Liver (tissue), 9 donors: ENCODE measurements around the gene ALDH8A1. TPM values are rescaled to one million over a fixed set of nuclear protein-coding genes. Genes with fewer than 3 reads are reported as not detected.
"Not testable (repeated sequence)": the region's sequence is repeated elsewhere in the genome, so short reads cannot be mapped to it uniquely, and the experiment has no call there.

Source experiments
- DNase-seq: peaks from one replicate; pipeline ENCODE4 v3.0.0-alpha.2; 2017; ENCODE audit warnings: low spot score
- H3K27ac ChIP-seq, 2 donors: one replicate each; pipeline ENCODE4 v1.7.0; 2013; ENCODE audit warnings: inconsistent platforms in 2 of 2, low read length in 2 of 2, control low read depth in 1 of 2, low read depth in 1 of 2, mild to moderate bottlenecking in 1 of 2
- H3K27me3 ChIP-seq, 4 donors: one replicate each; pipeline versions ENCODE4 v1.6.1 to v1.7.0; 2013; ENCODE audit warnings: low read length in 3 of 4, inconsistent platforms in 1 of 4, mild to moderate bottlenecking in 1 of 4, moderate library complexity in 1 of 4; ENCODE audit not compliant: control insufficient read depth in 4 of 4, insufficient read depth in 4 of 4
- H3K36me3 ChIP-seq, 4 donors: one replicate each; pipeline versions ENCODE4 v1.6.1 to v1.7.0; 2013; ENCODE audit warnings: low read length in 3 of 4, mild to moderate bottlenecking in 3 of 4, low read depth in 1 of 4, moderate library complexity in 1 of 4; ENCODE audit not compliant: control insufficient read depth in 4 of 4, insufficient read depth in 3 of 4
- H3K4me1 ChIP-seq, 4 donors: one replicate each; pipeline versions ENCODE4 v1.6.1 to v1.7.0; 2013; ENCODE audit warnings: low read length in 3 of 4, mild to moderate bottlenecking in 3 of 4, moderate library complexity in 1 of 4; ENCODE audit not compliant: control insufficient read depth in 4 of 4, insufficient read depth in 4 of 4
- H3K4me3 ChIP-seq, 3 donors: one replicate each; pipeline versions ENCODE4 v1.6.1 to v1.7.0; 2013; ENCODE audit warnings: low read length in 3 of 3, control low read depth in 1 of 3, low read depth in 1 of 3, mild to moderate bottlenecking in 1 of 3
- H3K9ac ChIP-seq, 2 donors: one replicate each; pipeline ENCODE4 v1.7.0; 2013; ENCODE audit warnings: low read length in 2 of 2, mild to moderate bottlenecking in 2 of 2, moderate library complexity in 2 of 2, control low read depth in 1 of 2, low read depth in 1 of 2
- H3K9me3 ChIP-seq, 4 donors: one replicate each; pipeline versions ENCODE4 v1.6.1 to v1.7.0; 2013; ENCODE audit warnings: low read length in 3 of 4; ENCODE audit not compliant: control insufficient read depth in 4 of 4
- EGR1 ChIP-seq, 2 donors: IDR thresholded peaks; 2 replicates each; pipeline ENCODE4 v1.6.1; 2016 to 2018; ENCODE audit warnings: antibody characterized with exemption in 2 of 2, low read depth in 2 of 2
- FOXA1 ChIP-seq: IDR thresholded peaks from 2 replicates; pipeline ENCODE4 v1.6.1; 2016; ENCODE audit warnings: antibody characterized with exemption
- FOXA2 ChIP-seq: IDR thresholded peaks from 2 replicates; pipeline ENCODE4 v1.6.1; 2016; ENCODE audit warnings: antibody characterized with exemption
- GABPA ChIP-seq, 2 donors: IDR thresholded peaks in 1 of 2; conservative IDR thresholded peaks in 1 of 2; 2 replicates each; pipeline ENCODE4 v1.6.1; 2016; ENCODE audit warnings: antibody characterized with exemption in 2 of 2, mild to moderate bottlenecking in 1 of 2, moderate library complexity in 1 of 2
- HNF4A ChIP-seq, 2 donors: conservative IDR thresholded peaks; 2 replicates each; pipeline ENCODE4 v1.6.1; 2016; ENCODE audit warnings: antibody characterized with exemption in 2 of 2, mild to moderate bottlenecking in 2 of 2
- HNF4G ChIP-seq: IDR thresholded peaks from 2 replicates; pipeline ENCODE4 v1.6.1; 2016; ENCODE audit warnings: antibody characterized with exemption
- JUND ChIP-seq, 2 donors: IDR thresholded peaks; 2 replicates each; pipeline ENCODE4 v1.6.1; 2016; ENCODE audit warnings: antibody characterized with exemption in 2 of 2
- NR2F2 ChIP-seq: IDR thresholded peaks from 2 replicates; pipeline ENCODE4 v1.6.1; 2016; ENCODE audit warnings: antibody characterized with exemption
- RAD21 ChIP-seq, 2 donors: IDR thresholded peaks; 2 replicates each; pipeline ENCODE4 v1.6.1; 2016; ENCODE audit warnings: antibody characterized with exemption in 2 of 2, mild to moderate bottlenecking in 2 of 2
- RXRA ChIP-seq, 2 donors: IDR thresholded peaks; 2 replicates each; pipeline ENCODE4 v1.6.1; 2017 to 2018; ENCODE audit warnings: antibody characterized with exemption in 2 of 2, mild to moderate bottlenecking in 1 of 2
- SP1 ChIP-seq: IDR thresholded peaks from 2 replicates; pipeline ENCODE4 v1.6.1; 2018; ENCODE audit warnings: antibody characterized with exemption, mild to moderate bottlenecking
- TAF1 ChIP-seq: conservative IDR thresholded peaks from 2 replicates; pipeline ENCODE4 v1.6.1; 2016; ENCODE audit warnings: antibody characterized with exemption, mild to moderate bottlenecking
- YY1 ChIP-seq: IDR thresholded peaks from 2 replicates; pipeline ENCODE4 v1.6.1; 2016; ENCODE audit warnings: antibody characterized with exemption, mild to moderate bottlenecking
- WGBS: extraction: QIAGEN DNeasy Blood & Tissue Kit; methylation state at CpG from one replicate; pipeline ENCODE4 v1.1.7; 2013; 5-methylcytosine and 5-hydroxymethylcytosine counted together
- polyA plus RNA-seq, 2 donors: library from polyadenylated mRNA; stranded (reverse) in 1 of 2; unstranded in 1 of 2; fragments of 200-250 nt in 1 of 2; fragments of >200 nt in 1 of 2; fragmentation: Nextera tagmentation in 1 of 2; extraction: Ambion mirVana in 1 of 2; gene quantifications; one replicate each; pipeline versions ENCODE4 v1.2.1 to v1.2.3, GENCODE V29; 2013 to 2015
- total RNA-seq, 2 donors: library from RNA; depleted of rRNA; stranded (reverse); fragments of >200 nt; gene quantifications; one replicate each; pipeline ENCODE4 v1.2.3, GENCODE V29; 2014
- TF ChIP-seq, protein P1 (sequence below): IDR thresholded peaks from 2 replicates; pipeline ENCODE4 v1.6.1; 2016; ENCODE audit warnings: antibody characterized with exemption
- TF ChIP-seq, protein P2 (sequence below): fragments of 150-350 bp; IDR thresholded peaks from 2 replicates; pipeline ENCODE4 v1.5.1; 2017; ENCODE audit warnings: improper control_type of control experiment, low read depth, low read length; ENCODE audit not compliant: missing input control
- TF ChIP-seq, protein P3 (sequence below): IDR thresholded peaks from 2 replicates; pipeline ENCODE4 v1.6.1; 2016; ENCODE audit warnings: antibody characterized with exemption, mild to moderate bottlenecking
- TF ChIP-seq, protein P4 (sequence below): IDR thresholded peaks from 2 replicates; pipeline ENCODE4 v1.6.1; 2016; ENCODE audit warnings: antibody characterized with exemption
- TF ChIP-seq, protein P5 (sequence below): IDR thresholded peaks from 2 replicates; pipeline ENCODE4 v1.6.1; 2016; ENCODE audit warnings: antibody characterized with exemption
- donor health status: healthy.
- donor health status: healthy.
- donor health status: healthy.
- donor health status: healthy.
- donor health status: healthy.

ALDH8A1 gene
- total and polyA plus RNA-seq, 4 donors = 73.0 to 255 (median 107) TPM

DNA sequence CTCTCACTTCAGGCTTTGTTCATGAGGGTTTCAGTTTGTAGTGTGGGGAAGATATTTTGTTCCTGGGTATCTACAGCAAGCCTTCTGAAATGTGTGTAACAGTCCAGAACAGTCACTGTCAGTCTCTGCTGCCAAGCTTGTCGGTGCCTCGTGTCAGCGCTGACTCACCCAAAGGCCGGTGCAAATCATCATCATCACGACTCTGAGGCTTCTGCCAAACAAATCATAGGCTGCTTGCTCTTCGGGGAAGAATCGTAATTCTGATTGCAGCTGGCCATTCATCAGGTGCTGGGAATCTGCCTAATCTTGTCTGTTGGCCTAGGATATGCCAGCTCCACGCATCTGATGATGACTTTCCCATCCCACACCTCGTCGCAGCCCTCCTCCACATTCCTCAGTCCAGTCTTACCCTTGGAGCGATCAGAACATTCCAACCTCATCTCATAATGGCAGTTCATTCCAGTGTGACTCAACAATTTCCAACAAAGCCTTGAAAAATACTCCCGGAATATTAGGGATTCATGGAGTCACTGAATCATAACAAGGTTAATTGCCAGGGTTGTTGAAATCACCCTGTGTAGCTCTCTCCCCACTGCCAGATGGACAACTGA is 40.9 kb downstream of the ALDH8A1 start:
- peaks cover 0 to 5% (median 0%) of the 10 kb centered on the region in 4 donors for H3K4me1 ChIP-seq
- H3K9me3 ChIP-seq = no peaks in the 10 kb centered on the region
- H3K27me3 ChIP-seq = no peaks in the 10 kb centered on the region
- H3K27ac ChIP-seq = peak overlapping the region; percentile 57 to 76
- no peak overlapping the region for H3K9ac ChIP-seq
- H3K36me3 ChIP-seq = no peaks in the 10 kb centered on the region
- WGBS = 53% methylated on average over 12 of the region's 12 CpGs
- H3K4me3 ChIP-seq = no peak overlapping the region
- TF ChIP-seq, protein P1, sequence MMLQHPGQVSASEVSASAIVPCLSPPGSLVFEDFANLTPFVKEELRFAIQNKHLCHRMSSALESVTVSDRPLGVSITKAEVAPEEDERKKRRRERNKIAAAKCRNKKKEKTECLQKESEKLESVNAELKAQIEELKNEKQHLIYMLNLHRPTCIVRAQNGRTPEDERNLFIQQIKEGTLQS = no peak
- TF ChIP-seq SP1 (no peak), FOXA2 (peak; percentile 21), JUND (IDR thresholded peaks at IDR 0.05) (peak; percentile 0 to 92), EGR1 (IDR thresholded peaks at IDR 0.05; ENCODE audit: low read depth in 2 of 2) (no peak), NR2F2 (no peak), GABPA (IDR thresholded peaks at IDR 0.05 in 1 of 2, conservative IDR thresholded peaks at IDR 0.05 in 1 of 2) (no peak), RXRA (IDR thresholded peaks at IDR 0.05) (peak in 1 of 2 donors; percentile 41), FOXA1 (no peak), HNF4G (no peak), YY1 (no peak), HNF4A (conservative IDR thresholded peaks at IDR 0.05) (peak in 1 of 2 donors; percentile 47), RAD21 (IDR thresholded peaks at IDR 0.05) (no peak), TAF1 (no peak)
- TF ChIP-seq, protein P2, sequence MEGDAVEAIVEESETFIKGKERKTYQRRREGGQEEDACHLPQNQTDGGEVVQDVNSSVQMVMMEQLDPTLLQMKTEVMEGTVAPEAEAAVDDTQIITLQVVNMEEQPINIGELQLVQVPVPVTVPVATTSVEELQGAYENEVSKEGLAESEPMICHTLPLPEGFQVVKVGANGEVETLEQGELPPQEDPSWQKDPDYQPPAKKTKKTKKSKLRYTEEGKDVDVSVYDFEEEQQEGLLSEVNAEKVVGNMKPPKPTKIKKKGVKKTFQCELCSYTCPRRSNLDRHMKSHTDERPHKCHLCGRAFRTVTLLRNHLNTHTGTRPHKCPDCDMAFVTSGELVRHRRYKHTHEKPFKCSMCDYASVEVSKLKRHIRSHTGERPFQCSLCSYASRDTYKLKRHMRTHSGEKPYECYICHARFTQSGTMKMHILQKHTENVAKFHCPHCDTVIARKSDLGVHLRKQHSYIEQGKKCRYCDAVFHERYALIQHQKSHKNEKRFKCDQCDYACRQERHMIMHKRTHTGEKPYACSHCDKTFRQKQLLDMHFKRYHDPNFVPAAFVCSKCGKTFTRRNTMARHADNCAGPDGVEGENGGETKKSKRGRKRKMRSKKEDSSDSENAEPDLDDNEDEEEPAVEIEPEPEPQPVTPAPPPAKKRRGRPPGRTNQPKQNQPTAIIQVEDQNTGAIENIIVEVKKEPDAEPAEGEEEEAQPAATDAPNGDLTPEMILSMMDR = no peak
- TF ChIP-seq, protein P3, sequence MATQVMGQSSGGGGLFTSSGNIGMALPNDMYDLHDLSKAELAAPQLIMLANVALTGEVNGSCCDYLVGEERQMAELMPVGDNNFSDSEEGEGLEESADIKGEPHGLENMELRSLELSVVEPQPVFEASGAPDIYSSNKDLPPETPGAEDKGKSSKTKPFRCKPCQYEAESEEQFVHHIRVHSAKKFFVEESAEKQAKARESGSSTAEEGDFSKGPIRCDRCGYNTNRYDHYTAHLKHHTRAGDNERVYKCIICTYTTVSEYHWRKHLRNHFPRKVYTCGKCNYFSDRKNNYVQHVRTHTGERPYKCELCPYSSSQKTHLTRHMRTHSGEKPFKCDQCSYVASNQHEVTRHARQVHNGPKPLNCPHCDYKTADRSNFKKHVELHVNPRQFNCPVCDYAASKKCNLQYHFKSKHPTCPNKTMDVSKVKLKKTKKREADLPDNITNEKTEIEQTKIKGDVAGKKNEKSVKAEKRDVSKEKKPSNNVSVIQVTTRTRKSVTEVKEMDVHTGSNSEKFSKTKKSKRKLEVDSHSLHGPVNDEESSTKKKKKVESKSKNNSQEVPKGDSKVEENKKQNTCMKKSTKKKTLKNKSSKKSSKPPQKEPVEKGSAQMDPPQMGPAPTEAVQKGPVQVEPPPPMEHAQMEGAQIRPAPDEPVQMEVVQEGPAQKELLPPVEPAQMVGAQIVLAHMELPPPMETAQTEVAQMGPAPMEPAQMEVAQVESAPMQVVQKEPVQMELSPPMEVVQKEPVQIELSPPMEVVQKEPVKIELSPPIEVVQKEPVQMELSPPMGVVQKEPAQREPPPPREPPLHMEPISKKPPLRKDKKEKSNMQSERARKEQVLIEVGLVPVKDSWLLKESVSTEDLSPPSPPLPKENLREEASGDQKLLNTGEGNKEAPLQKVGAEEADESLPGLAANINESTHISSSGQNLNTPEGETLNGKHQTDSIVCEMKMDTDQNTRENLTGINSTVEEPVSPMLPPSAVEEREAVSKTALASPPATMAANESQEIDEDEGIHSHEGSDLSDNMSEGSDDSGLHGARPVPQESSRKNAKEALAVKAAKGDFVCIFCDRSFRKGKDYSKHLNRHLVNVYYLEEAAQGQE = no peak
- TF ChIP-seq, protein P4, sequence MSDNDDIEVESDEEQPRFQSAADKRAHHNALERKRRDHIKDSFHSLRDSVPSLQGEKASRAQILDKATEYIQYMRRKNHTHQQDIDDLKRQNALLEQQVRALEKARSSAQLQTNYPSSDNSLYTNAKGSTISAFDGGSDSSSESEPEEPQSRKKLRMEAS = peak; percentile 55
- TF ChIP-seq, protein P5, sequence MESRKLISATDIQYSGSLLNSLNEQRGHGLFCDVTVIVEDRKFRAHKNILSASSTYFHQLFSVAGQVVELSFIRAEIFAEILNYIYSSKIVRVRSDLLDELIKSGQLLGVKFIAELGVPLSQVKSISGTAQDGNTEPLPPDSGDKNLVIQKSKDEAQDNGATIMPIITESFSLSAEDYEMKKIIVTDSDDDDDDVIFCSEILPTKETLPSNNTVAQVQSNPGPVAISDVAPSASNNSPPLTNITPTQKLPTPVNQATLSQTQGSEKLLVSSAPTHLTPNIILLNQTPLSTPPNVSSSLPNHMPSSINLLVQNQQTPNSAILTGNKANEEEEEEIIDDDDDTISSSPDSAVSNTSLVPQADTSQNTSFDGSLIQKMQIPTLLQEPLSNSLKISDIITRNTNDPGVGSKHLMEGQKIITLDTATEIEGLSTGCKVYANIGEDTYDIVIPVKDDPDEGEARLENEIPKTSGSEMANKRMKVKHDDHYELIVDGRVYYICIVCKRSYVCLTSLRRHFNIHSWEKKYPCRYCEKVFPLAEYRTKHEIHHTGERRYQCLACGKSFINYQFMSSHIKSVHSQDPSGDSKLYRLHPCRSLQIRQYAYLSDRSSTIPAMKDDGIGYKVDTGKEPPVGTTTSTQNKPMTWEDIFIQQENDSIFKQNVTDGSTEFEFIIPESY = no peak
- no peak for DNase-seq

DNA sequence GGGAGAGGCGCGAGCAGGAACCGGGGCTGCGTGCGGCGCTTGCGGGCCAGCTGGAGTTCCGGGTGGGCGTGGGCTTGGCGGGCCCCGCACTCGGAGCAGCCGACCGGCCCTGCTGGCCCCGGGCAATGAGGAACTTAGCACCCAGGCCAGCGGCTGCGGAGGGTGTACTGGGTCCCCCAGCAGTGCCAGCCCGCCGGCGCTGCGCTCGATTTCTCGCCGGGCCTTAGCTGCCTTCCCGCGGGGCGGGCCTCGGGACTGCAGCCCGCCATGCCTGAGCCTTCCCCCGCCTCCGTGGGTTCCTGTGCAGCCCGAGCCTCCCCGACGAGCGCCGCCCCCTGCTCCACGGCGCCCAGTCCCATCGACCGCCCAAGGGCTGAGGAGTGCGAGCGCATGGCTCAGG is 45.2 kb downstream of the ALDH8A1 start:
- not testable (repeated sequence) for DNase-seq, H3K27me3 ChIP-seq, H3K4me3 ChIP-seq, H3K4me1 ChIP-seq, H3K9ac ChIP-seq, H3K9me3 ChIP-seq, H3K36me3 ChIP-seq, H3K27ac ChIP-seq
- 98% methylated on average over 42 of the region's 42 CpGs for WGBS
